Fibroblast of lung (primary cell): ENCODE results near the gene FOXB1. TPM values are rescaled to one million over a fixed set of nuclear protein-coding genes. Genes with fewer than 3 reads are reported as not detected.

Experiments
- DNase-seq, 2 donors: peaks; one replicate each; pipeline versions ENCODE4 v3.0.0 to v3.0.0-alpha.2; 2010; ENCODE audit warnings: low read depth in 2 of 2
- H2AFZ ChIP-seq: 2 replicates; pipeline ENCODE4 v1.5.1; 2012; ENCODE audit warnings: low read length, control low read depth, inconsistent platforms
- H3K27ac ChIP-seq: 2 replicates; pipeline ENCODE4 v1.5.1; 2011; ENCODE audit warnings: low read length, control low read depth; ENCODE audit not compliant: insufficient read depth
- H3K27me3 ChIP-seq: 2 replicates; pipeline ENCODE4 v1.5.1; 2011; ENCODE audit warnings: mild to moderate bottlenecking, low read length; ENCODE audit not compliant: control insufficient read depth, insufficient read depth
- H3K36me3 ChIP-seq: 2 replicates; pipeline ENCODE4 v1.5.1; 2011; ENCODE audit warnings: low read length; ENCODE audit not compliant: control insufficient read depth, insufficient read depth
- H3K4me1 ChIP-seq: 2 replicates; pipeline ENCODE4 v1.5.1; 2011; ENCODE audit warnings: low read length; ENCODE audit not compliant: control insufficient read depth, insufficient read depth; ENCODE audit errors: extremely low read depth
- H3K4me2 ChIP-seq: 2 replicates; pipeline ENCODE4 v1.5.1; 2011; ENCODE audit warnings: low read length, control low read depth; ENCODE audit not compliant: insufficient read depth; ENCODE audit errors: extremely low read depth
- H3K4me3 ChIP-seq, 4 experiments: fragments of 200-600 bp in 1 of 4; sonication (generic) in 1 of 4; replicated peaks in 1 of 4; 2 replicates each; pipeline ENCODE4 v1.5.1; 2011 to 2016; ENCODE audit warnings: low read length in 4 of 4, low read depth in 3 of 4, mild to moderate bottlenecking in 3 of 4, control low read depth in 2 of 4, inconsistent platforms in 1 of 4, mixed read lengths in 1 of 4; ENCODE audit not compliant: insufficient read depth in 1 of 4; ENCODE audit errors: control extremely low read depth in 1 of 4
- H3K79me2 ChIP-seq: 2 replicates; pipeline ENCODE4 v1.5.1; 2012; ENCODE audit warnings: mild to moderate bottlenecking, low read length, inconsistent platforms; ENCODE audit not compliant: control insufficient read depth, insufficient read depth
- H3K9ac ChIP-seq: 2 replicates; pipeline ENCODE4 v1.5.1; 2011; ENCODE audit warnings: mild to moderate bottlenecking, low read length, control low read depth; ENCODE audit not compliant: insufficient read depth
- H3K9me3 ChIP-seq: 2 replicates; pipeline ENCODE4 v1.5.1; 2012; ENCODE audit warnings: low read depth, low read length; ENCODE audit not compliant: control insufficient read depth, insufficient read depth
- H4K20me1 ChIP-seq: 2 replicates; pipeline ENCODE4 v1.5.1; 2011; ENCODE audit warnings: low read length; ENCODE audit not compliant: control insufficient read depth, insufficient read depth; ENCODE audit errors: extremely low read depth
- CTCF ChIP-seq, 2 donors: IDR thresholded peaks in 1 of 2; conservative IDR thresholded peaks in 1 of 2; 1 replicate in 1 of 2; 2 replicates in 1 of 2; pipeline ENCODE4 v1.5.1; 2011 to 2012; ENCODE audit warnings: low read length in 2 of 2, control low read depth in 1 of 2, inconsistent platforms in 1 of 2, low read depth in 1 of 2, mild to moderate bottlenecking in 1 of 2
- EZH2 ChIP-seq: IDR thresholded peaks from 2 replicates; pipeline ENCODE4 v1.5.1; 2012; ENCODE audit warnings: low read length, control low read depth, mild to moderate bottlenecking; ENCODE audit errors: missing control alignments
- polyA plus RNA-seq, 2 donors: library from polyadenylated mRNA; depleted of rRNA in 1 of 2; stranded (reverse) in 1 of 2; unstranded in 1 of 2; fragments of >200 nt; gene quantifications; 2 replicates each; pipeline ENCODE4 v1.2.1, GENCODE V29; 2011 to 2012; ENCODE audit warnings: missing spikeins in 1 of 2
- total RNA-seq: library from RNA; depleted of rRNA; stranded (reverse); fragments of >200 nt; gene quantifications from 2 replicates; pipeline ENCODE4 v1.2.1, GENCODE V29; 2014

The FOXB1 gene
- total and polyA plus RNA-seq, 2 donors (not counting 1 experiment from before 2014, with no cell fraction given), result not detected

GRCh38 chr15:60044636-60045270 lies 40.6 kb downstream of the FOXB1 start:
- H3K4me3 ChIP-seq, result no peak overlapping the region
- no peak for TF ChIP-seq EZH2
- no peak for TF ChIP-seq CTCF (conservative IDR thresholded peaks at IDR 0.05 in 1 of 2, IDR thresholded peaks at IDR 0.05 in 1 of 2; ENCODE audit: low read depth in 1 of 2, low read length in 2 of 2)
- H2AFZ ChIP-seq, result no peak overlapping the region
- no peaks in the 10 kb centered on the region for H3K27me3 ChIP-seq
- H3K36me3 ChIP-seq, result no peaks in the 10 kb centered on the region
- DNase-seq, result no peak
- H3K79me2 ChIP-seq, result no peaks in the 10 kb centered on the region
- H3K9ac ChIP-seq, result no peak overlapping the region
- no peak overlapping the region for H3K4me2 ChIP-seq
- H3K27ac ChIP-seq, result no peak overlapping the region
- no peaks in the 10 kb centered on the region for H4K20me1 ChIP-seq
- H3K9me3 ChIP-seq, result no peaks in the 10 kb centered on the region
- H3K4me1 ChIP-seq, result no peaks in the 10 kb centered on the region

GRCh38 chr15:60047701-60048100 lies 43.6 kb downstream of the FOXB1 start:
- Histone ChIP-seq H3K4me1 (no peaks in the 10 kb centered on the region), H4K20me1 (no peaks in the 10 kb centered on the region), H3K9me3 (no peaks in the 10 kb centered on the region), H3K27ac (no peak overlapping the region), H2AFZ (no peak overlapping the region), H3K79me2 (no peaks in the 10 kb centered on the region), H3K4me3 (no peak overlapping the region), H3K4me2 (no peak overlapping the region), H3K36me3 (no peaks in the 10 kb centered on the region), H3K9ac (no peak overlapping the region), H3K27me3 (no peaks in the 10 kb centered on the region)
- TF ChIP-seq EZH2, result no peak
- no peak for TF ChIP-seq CTCF (conservative IDR thresholded peaks at IDR 0.05 in 1 of 2, IDR thresholded peaks at IDR 0.05 in 1 of 2; ENCODE audit: low read depth in 1 of 2, low read length in 2 of 2)
- peak; percentile 19 to 22 for DNase-seq

- no peaks in the 10 kb centered on the region for H3K9me3 ChIP-seq
- no peaks in the 10 kb centered on the region for H4K20me1 ChIP-seq
- H3K27ac ChIP-seq, result no peak overlapping the region
- no peaks in the 10 kb centered on the region for H3K36me3 ChIP-seq
- TF ChIP-seq EZH2 (no peak), CTCF (conservative IDR thresholded peaks at IDR 0.05 in 1 of 2, IDR thresholded peaks at IDR 0.05 in 1 of 2; ENCODE audit: low read depth in 1 of 2, low read length in 2 of 2) (no peak)
- no peaks in the 10 kb centered on the region for H3K79me2 ChIP-seq
- H3K4me3 ChIP-seq, result no peak overlapping the region
- no peaks in the 10 kb centered on the region for H3K4me1 ChIP-seq
- no peak overlapping the region for H3K9ac ChIP-seq
- H3K4me2 ChIP-seq, result no peak overlapping the region
- H2AFZ ChIP-seq, result no peak overlapping the region
- no peak for DNase-seq
- no peaks in the 10 kb centered on the region for H3K27me3 ChIP-seq
These were observed 45.8 kb downstream of the FOXB1 start for GRCh38 chr15:60049948-60050347.
